MM.1S (cell line): ENCODE results near the gene FAM131C.

Source experiments
- EZH2 ChIP-seq: fragments of 300-600 bp; sonication (generic); optimal IDR thresholded peaks from 2 replicates; pipeline ENCODE3; 2017; ENCODE audit warnings: low read depth, mild to moderate bottlenecking, antibody characterized with exemption, low read length, mixed read lengths
- TF ChIP-seq, protein P1 (sequence below): fragments of 300-600 bp; sonication (generic); IDR thresholded peaks from 2 replicates; pipeline ENCODE4 v1.5.1; 2016; ENCODE audit warnings: antibody characterized with exemption, low read length, mixed read lengths

DNA sequence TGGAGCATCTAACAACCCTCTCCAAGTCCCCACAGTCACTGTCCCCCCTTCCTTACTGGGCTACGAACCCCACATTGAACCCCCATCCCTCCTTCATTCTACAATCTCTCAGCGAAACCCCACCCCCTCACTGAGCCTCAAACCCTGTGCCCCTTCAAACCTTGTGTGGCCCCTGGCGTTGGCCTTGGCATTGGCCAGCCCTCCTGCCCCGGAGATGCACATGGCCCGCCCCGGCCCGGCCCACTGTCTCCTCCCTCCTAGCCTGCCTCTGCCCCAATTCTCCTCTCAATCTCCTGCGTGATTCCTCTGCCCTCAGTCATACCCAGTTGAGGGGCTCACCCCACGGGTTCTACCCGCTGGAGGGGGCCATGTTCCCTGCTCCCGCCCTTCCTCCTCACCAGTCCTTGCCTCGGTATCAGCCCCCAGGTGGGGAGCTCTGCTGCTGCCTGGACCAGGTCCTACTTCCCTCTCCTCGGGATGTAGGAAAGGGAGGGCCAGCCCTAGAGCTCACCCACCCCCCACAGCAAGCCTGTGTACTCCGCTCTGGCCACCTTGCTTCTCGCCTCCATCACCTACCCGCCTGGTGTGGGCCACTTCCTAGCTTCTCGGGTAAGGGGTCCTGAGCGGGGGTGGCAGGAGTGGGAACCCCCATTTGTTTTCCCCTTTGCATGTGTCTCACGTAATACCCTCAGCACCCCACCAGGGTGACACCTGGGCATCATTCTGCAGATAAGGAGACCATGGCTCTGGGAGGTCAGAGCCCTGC is 45.0 kb downstream of the FAM131C start:
- TF ChIP-seq, protein P1, sequence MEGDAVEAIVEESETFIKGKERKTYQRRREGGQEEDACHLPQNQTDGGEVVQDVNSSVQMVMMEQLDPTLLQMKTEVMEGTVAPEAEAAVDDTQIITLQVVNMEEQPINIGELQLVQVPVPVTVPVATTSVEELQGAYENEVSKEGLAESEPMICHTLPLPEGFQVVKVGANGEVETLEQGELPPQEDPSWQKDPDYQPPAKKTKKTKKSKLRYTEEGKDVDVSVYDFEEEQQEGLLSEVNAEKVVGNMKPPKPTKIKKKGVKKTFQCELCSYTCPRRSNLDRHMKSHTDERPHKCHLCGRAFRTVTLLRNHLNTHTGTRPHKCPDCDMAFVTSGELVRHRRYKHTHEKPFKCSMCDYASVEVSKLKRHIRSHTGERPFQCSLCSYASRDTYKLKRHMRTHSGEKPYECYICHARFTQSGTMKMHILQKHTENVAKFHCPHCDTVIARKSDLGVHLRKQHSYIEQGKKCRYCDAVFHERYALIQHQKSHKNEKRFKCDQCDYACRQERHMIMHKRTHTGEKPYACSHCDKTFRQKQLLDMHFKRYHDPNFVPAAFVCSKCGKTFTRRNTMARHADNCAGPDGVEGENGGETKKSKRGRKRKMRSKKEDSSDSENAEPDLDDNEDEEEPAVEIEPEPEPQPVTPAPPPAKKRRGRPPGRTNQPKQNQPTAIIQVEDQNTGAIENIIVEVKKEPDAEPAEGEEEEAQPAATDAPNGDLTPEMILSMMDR: no peak
- no peak for TF ChIP-seq EZH2
